ENCODE measurements around the gene PSMD9. TPM values are rescaled to one million over a fixed set of nuclear protein-coding genes. Genes with fewer than 3 reads are reported as not detected.

The PSMD9 gene
- total and polyA plus RNA-seq, 4 donors = 39.6 to 134 (median 62.6) TPM

DNA sequence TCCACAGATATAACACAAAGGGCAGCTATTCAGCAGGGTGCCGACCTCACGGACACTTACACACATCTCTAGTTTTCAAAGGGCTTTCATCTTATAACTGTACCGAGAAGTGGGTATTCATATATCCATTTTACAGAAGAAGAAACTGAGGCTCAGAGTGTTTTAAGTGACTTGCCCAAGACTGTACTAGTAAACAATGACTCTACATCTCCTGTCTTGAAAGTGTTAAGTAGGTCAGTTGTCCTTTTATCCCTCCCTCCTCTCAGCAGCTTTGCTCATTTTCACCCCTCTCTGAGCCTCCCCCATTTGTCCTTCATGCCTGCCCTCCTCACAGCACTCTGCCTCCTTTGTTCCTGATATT lies 43.6 kb downstream of the PSMD9 start:
- no peak overlapping the region for H3K27ac ChIP-seq (ENCODE audit: low read depth in 1 of 2, low read length in 1 of 2)
- H3K36me3 ChIP-seq (ENCODE audit: control insufficient read depth in 4 of 4, insufficient read depth in 4 of 4, low read length in 4 of 4) = no peaks in the 10 kb centered on the region
- ATAC-seq (ENCODE audit: insufficient read depth, low FRiP score) (no peak), DNase-seq (no peak)
- H3K9me3 ChIP-seq (ENCODE audit: control insufficient read depth in 4 of 4, insufficient read depth in 3 of 4, low read length in 3 of 4) = peaks cover 0 to 2% (median 0%) of the 10 kb centered on the region in 4 donors
- H3K27me3 ChIP-seq (ENCODE audit: control insufficient read depth in 3 of 3, insufficient read depth in 3 of 3, low read length in 2 of 3) = no peaks in the 10 kb centered on the region
- no peak overlapping the region for H3K9ac ChIP-seq (ENCODE audit: insufficient read depth in 1 of 2, low read length in 2 of 2)
- WGBS, 2 donors = 96 to 98% methylated on average over 3 of the region's 3 CpGs
- TF ChIP-seq CTCF (IDR thresholded peaks at IDR 0.05; ENCODE audit: control extremely low read depth, extremely low read depth) = no peak
- H3K4me1 ChIP-seq (ENCODE audit: control insufficient read depth in 5 of 5, insufficient read depth in 5 of 5, low read length in 5 of 5) = peaks cover 0 to 4% (median 0%) of the 10 kb centered on the region in 5 donors
- no peak overlapping the region for H3K4me3 ChIP-seq

DNA sequence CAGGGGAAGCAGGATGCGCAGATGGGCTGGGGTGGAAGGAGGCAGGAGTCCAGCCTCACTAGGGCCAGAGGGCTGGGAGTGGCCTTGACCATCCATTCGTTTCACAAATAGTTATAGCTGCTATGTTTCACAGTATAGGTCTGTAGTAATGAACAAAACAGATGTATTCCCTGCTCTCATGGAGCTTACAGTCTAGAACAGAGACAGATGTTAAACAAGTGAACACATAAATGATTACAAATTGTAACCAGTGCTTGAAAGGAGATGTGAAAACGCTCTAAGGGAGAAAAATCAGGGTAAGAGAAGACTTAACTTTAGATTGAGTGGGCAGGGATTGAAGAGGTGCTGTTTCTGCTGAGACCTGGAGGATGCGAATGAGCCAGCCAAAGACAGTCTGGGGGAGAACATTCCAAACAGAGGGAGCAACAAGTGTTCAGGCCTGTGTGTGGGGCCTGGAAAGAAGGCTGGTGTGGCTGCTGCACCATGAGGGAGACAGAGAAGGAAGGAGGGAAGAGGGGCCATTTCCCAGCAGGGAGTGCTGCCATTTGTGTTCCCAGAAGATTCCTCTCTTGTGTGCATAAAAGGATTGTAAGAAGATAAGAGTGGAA lies 44.4 kb downstream of the PSMD9 start:
- peaks cover 0 to 3% (median 0%) of the 10 kb centered on the region in 4 donors for H3K9me3 ChIP-seq (ENCODE audit: control insufficient read depth in 4 of 4, insufficient read depth in 3 of 4, low read length in 3 of 4)
- no peaks in the 10 kb centered on the region for H3K36me3 ChIP-seq (ENCODE audit: control insufficient read depth in 4 of 4, insufficient read depth in 4 of 4, low read length in 4 of 4)
- ATAC-seq (ENCODE audit: insufficient read depth, low FRiP score) = no peak
- no peak overlapping the region for H3K27ac ChIP-seq (ENCODE audit: low read depth in 1 of 2, low read length in 1 of 2)
- no peak overlapping the region for H3K9ac ChIP-seq (ENCODE audit: insufficient read depth in 1 of 2, low read length in 2 of 2)
- H3K4me3 ChIP-seq = no peak overlapping the region
- no peak for TF ChIP-seq CTCF (IDR thresholded peaks at IDR 0.05; ENCODE audit: control extremely low read depth, extremely low read depth)
- WGBS, 2 donors = 93 to 96% methylated on average over 4 of the region's 4 CpGs
- no peak for DNase-seq
- no peaks in the 10 kb centered on the region for H3K27me3 ChIP-seq (ENCODE audit: control insufficient read depth in 3 of 3, insufficient read depth in 3 of 3, low read length in 2 of 3)
- H3K4me1 ChIP-seq (ENCODE audit: control insufficient read depth in 5 of 5, insufficient read depth in 5 of 5, low read length in 5 of 5) = peaks cover 0 to 3% (median 0%) of the 10 kb centered on the region in 5 donors

DNA sequence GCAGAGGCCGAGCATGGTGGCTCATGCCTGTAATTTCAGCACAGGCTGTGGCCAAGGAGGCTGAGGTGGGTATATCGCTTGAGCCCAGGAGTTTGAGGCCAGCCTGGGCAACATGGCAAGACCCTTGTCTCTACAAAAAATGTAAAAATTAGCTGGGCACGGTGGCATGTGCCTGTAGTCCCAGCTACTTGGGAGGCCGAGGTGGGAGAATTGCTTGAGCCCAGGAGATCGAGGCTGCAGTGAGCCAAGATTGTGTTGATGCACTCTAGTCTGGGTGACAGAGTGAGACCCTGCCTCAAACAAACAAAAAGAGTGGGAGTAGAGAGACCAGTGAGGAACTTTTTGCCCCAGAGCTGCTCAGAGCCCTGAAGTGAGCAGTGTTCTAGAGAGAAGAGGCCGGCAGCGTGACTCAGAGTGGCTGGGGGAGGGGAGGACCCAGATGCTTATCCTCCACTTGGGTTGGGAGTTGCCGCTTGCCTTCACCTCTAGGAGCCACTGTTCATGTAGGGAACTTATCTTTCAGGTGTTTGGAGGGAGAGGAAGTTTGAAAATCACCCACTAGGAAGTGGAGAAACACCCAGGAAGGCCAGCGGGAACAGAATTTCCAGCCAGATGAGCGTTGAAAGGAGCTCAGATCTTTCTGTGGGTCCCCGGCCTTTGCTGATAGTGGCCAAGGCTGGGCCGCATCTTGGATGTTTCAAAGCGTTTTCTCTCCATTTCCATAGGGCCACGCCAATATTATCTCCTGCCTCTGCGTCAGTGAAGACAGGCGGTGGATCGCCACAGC lies 45.1 kb downstream of the PSMD9 start:
- peak in 2 of 3 donors; percentile 29 to 33 for DNase-seq
- Histone ChIP-seq H3K9me3 (ENCODE audit: control insufficient read depth in 4 of 4, insufficient read depth in 3 of 4, low read length in 3 of 4) (peaks cover 0 to 3% (median 0%) of the 10 kb centered on the region in 4 donors), H3K4me1 (ENCODE audit: control insufficient read depth in 5 of 5, insufficient read depth in 5 of 5, low read length in 5 of 5) (peaks cover 0 to 3% (median 0%) of the 10 kb centered on the region in 5 donors), H3K4me3 (no peak overlapping the region), H3K9ac (ENCODE audit: insufficient read depth in 1 of 2, low read length in 2 of 2) (no peak overlapping the region), H3K36me3 (ENCODE audit: control insufficient read depth in 4 of 4, insufficient read depth in 4 of 4, low read length in 4 of 4) (no peaks in the 10 kb centered on the region), H3K27me3 (ENCODE audit: control insufficient read depth in 3 of 3, insufficient read depth in 3 of 3, low read length in 2 of 3) (no peaks in the 10 kb centered on the region), H3K27ac (ENCODE audit: low read depth in 1 of 2, low read length in 1 of 2) (no peak overlapping the region)
- WGBS, 2 donors = 85 to 89% methylated on average over 17 of the region's 17 CpGs
- ATAC-seq (ENCODE audit: insufficient read depth, low FRiP score) = no peak
- TF ChIP-seq CTCF (IDR thresholded peaks at IDR 0.05; ENCODE audit: control extremely low read depth, extremely low read depth) = no peak

Data from lung (tissue), 12 donors.